Adipose tissue (tissue), 3 donors: ENCODE measurements around the gene TAF3. TPM values are rescaled to one million over a fixed set of nuclear protein-coding genes. Genes with fewer than 3 reads are reported as not detected.
"Not testable (repeated sequence)": the region's sequence is repeated elsewhere in the genome, so short reads cannot be mapped to it uniquely, and the experiment has no call there.

Experiments used
- H3K27ac ChIP-seq: one replicate; pipeline ENCODE4 v1.5.1; 2013; ENCODE audit warnings: low read depth, low read length
- WGBS, 3 donors: extraction: QIAGEN DNeasy Blood & Tissue Kit; methylation state at CpG; one replicate each; pipeline ENCODE4 v1.1.7; 2013; 5-methylcytosine and 5-hydroxymethylcytosine counted together
- polyA plus RNA-seq, 3 donors: library from polyadenylated mRNA; stranded (reverse); fragments of 200-250 nt; gene quantifications; one replicate each; pipeline ENCODE4 v1.2.3, GENCODE V29; 2013
- donor health status: healthy with polysubstance abuse.
- donor health status: Bipolar disorder and iron deficiency.
- donor health status: healthy.

Gene TAF3
- 1 to 10 TPM; 2.2 to 5.8 (median 3.8) TPM for polyA plus RNA-seq

DNA sequence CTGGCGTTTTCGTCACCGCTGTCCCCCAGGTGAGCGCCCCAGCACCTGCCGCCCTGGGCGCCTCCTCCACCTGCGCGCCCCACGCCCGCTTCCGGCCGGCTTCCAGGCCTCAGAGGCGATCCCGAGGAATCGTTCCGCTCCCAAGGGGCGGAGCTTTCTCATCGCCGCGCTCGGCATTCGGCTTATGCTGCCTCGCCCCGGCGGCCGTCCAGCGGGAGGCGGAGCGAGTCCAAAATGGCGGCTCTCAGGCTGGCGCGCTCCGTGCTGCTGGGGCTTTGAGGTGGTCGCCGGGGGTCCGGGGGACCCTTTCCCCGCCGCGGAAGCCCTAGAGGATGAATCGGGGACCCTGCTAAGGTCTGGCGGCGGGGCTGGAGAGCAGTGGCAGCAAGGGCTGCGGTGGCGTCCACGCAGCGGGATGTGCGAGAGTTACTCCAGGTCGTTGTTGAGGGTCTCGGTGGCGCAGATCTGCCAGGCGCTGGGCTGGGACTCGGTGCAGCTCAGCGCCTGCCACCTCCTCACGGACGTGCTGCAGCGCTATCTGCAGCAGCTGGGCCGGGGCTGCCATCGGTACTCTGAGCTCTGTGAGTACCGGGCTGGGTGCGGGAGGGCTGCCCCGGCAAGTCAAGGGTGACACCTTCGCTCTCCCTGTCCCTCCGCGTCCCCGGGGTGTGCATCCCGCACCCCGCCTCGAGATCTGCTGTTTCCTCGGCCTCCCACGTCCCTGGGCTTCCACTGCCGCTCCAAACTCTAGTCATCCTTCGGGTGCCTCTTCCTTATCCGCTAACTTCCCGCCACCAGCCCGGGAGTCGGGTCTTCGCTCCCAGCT lies at the start of gene TAF3:
Gene TAF3, plus strand, starts transcription at position 211 of the 826 bp plus-strand sequence. Its CDS starts 205 bp downstream, at position 416.
- WGBS, 3 donors = 0 to 1% (median 1%) methylated on average over 72 to 77 of the region's 77 CpGs
- H3K27ac ChIP-seq = no peak within 1 kb of the TSS

DNA sequence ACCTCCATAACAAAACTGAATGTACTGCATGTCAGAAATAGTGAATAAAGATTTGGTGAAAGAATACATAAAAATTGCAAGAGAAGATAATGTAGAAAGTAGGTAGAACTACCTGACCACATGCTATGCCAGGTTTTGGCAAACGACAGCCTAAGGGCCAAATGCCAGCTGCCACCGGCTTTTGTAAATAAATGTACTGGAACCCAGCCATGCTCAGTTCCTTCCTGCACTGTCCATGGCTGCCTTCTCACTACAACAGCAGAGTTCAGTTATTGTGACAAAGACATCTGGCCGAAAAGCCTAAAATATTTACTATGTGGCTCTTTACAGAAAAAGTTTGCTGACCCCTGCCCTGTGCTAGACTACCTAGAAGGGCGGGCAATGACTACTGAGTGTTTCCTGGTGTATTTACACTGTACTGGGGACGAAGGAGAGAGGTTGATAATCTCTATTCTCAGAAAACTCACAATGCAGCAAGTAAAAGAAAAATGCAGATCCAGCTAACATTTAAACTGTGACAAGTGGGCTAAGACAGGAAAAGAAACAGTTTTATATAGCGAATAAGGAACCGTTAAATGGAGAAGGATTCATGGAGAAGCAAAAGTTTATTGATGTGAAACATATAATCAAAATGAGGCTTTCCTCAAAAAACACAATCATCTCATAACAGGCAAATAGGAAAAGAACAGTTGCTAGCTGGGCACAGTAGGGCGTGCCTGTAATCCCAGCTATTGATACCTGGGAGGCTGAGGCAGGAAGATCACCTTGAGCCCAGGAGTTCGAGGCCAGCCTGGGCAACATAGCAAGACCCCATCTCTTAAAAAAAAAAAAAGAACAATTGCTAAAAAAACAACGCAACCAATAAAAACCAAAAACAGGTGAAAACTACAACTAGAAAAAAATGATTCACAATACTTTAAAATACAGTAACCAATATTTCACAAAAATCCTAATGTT lies 44.2 kb upstream of the TAF3 start:
- no peak overlapping the region for H3K27ac ChIP-seq
- 45 to 66% (median 57%) methylated on average over 10 of the region's 10 CpGs for WGBS, 3 donors

DNA sequence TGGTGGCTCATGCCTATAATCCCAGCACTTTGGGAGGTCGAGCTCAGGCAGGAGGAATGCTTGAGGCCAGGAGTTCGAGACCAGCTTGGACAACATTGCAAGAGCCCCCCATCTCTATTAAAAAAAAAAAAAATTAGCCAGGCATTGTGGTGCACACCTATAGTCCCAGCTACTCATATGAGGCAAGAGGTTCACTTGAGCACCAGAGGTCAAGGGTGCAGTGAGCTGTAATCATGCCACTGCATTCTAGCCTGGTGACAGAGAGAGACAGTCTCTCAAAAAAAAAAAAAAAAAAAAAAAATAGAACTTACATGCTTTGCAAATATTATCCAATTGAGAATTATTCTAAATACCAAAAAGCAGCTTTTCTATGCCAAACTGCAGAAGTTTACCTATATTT lies 41.5 kb upstream of the TAF3 start:
- no peak overlapping the region for H3K27ac ChIP-seq
- 97 to 100% (median 99%) methylated on average over 2 of the region's 2 CpGs for WGBS, 3 donors

DNA sequence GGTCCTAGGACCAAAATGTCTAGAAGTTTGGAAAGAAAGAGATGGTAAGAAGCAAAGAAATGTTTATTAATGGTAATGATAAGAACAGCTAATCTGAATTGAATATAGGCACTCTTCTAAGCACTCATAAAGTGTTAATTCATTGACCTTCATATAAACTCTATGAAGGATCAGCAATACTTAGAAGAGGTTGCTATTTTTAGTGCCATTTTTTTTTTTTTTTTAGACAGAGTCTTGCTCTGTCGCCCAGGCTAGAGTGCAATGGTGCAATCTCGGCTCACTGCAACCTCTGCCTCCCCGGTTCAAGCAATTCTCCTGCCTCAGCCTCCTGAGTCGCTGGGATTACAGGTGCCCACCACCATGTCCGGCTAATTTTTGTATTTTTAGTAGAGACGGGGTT lies 36.1 kb upstream of the TAF3 start:
- H3K27ac ChIP-seq = not testable (repeated sequence)
- WGBS, 3 donors = 80 to 88% (median 83%) methylated on average over 6 of the region's 6 CpGs

DNA sequence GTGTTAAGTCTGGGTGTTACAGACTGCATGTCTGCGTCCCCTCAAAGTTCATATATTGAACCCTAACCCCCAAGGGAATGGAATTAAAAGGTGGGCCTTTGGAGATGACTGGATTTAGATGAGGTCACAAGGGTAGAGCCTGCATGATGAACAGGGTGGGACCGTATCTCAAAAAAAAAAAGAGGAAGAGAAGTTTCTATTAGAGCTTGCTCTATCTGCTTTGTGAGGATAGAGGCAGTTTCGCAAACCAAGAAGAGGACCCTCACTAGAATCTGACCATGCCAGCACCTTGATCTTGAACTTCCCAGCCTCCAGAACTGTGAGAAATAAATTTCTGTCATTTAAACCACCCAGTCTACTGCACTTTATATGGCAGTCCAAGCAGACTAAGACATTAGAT lies 31.9 kb upstream of the TAF3 start:
- no peak overlapping the region for H3K27ac ChIP-seq
- WGBS, 3 donors = 63 to 85% (median 68%) methylated on average over 3 of the region's 3 CpGs

DNA sequence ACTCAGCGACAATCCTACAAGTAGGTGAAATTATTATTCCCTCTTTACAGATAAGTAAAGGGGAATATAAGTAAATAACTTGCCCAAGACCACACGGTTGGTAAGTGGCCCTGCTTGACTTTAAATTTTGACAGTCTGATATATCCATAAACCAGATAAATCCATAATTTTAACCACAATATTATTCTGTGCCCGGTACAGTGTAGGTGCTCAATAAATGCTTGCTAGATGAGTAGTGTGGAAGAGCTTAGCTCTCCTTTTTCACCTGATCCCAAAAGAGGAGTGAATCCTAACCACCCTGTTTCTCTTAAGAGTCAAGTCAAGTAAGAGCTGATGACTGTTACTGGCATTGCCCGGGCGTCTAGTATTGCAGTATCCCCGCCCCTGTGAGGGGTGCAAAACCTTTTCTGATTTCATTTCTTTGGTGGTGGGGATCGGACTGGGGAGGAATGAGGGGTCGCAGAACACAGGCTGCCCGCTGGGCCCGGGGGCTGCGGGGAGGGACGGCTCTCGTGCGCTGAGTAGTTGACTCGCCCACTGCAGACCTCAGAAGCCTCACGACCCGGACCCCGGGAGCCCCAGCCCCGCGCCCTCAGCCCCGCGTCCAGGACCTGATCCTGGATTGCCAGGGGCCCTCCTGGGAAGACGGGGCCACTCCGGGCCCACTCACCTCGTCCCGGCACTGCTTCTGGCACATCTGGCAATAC lies 31.0 kb upstream of the TAF3 start:
- WGBS, 3 donors = 1 to 3% (median 2%) methylated on average over 16 to 26 of the region's 26 CpGs
- no peak overlapping the region for H3K27ac ChIP-seq

- WGBS, 3 donors = 0% methylated on average over 47 to 59 of the region's 59 CpGs
- H3K27ac ChIP-seq = no peak within 1 kb of the TSS
Observed at GRCh38 chr10:7787857-7788638, 30.3 kb upstream of the TAF3 start, which contains the start of the genes ATP5F1C and KIN. Gene ATP5F1C (plus strand): TSS chr10:7788177. CDS start chr10:7788208, 31 bp downstream. Gene KIN (minus strand): TSS chr10:7787993. CDS start chr10:7787933, 60 bp downstream.

GRCh38 chr10:7788639-7789286 lies 29.5 kb upstream of the TAF3 start:
- no peak overlapping the region for H3K27ac ChIP-seq
- WGBS, 3 donors = 1 to 4% (median 3%) methylated on average over 25 of the region's 25 CpGs

- WGBS, 3 donors = 17 to 40% (median 39%) methylated on average over 3 of the region's 3 CpGs
Observed at GRCh38 chr10:7789390-7789789, 28.9 kb upstream of the TAF3 start.

DNA sequence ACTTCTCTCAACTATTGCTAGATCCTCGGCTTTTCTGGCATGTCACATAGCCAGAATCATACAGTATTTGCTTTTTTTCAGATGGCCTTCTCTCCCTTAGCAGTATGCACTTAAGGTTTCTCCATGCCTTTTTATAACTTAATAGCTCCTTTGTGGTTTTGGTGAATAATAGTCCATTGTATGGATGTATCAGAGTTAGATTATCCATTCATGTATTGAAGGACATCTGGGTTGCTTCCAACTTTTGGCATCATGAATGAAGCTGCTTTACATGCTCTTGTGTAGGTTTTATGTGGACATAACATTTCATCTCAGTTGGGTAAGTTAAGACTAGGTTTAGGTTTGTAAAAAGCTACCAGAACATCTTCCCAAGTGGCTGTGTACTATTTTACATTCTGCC lies 25.8 kb upstream of the TAF3 start:
- WGBS, 3 donors = 34 to 85% (median 81%) methylated on average over 1 of the region's 1 CpG
- H3K27ac ChIP-seq = no peak overlapping the region

More at GRCh38 chr10:7789390-7789789, 28.9 kb upstream of the TAF3 start:
- no peak overlapping the region for H3K27ac ChIP-seq

DNA sequence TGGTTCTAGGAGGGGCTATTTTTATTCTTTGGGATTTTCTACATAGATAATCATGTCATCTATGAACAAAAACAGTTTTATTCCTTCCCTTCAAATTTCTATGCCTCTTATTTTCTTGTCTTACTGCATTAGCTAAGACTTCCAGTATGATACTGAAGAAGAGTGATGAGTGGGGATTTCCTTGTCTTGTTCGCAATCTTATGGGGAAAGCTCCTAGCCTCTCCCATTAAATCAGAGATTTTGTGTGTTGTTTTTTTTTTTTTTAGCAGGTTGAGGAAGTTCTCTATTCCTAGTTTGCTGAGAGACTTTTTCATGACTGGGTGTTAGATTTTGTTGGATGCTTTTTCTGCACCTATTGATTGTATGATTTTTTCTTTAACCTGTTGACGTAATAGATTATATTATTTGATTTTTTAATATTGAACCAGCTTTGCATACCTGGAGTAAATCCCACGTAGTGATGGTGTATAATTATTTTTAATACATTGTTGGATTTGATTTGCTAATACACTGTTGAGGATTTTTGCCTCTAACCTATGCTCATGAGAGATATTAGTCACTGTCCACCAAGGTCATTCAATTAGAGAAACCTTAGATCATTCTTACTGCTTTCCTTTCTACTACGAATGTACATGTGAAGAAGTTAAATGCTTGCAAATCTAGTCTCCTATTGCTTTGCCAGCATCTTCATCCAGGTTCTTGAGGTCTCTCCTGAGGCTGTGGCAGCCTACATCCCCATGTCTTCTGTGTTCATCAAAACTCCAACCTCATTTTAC lies 23.9 kb upstream of the TAF3 start:
- H3K27ac ChIP-seq = no peak overlapping the region
- 50 to 86% (median 84%) methylated on average over 4 of the region's 4 CpGs for WGBS, 3 donors

DNA sequence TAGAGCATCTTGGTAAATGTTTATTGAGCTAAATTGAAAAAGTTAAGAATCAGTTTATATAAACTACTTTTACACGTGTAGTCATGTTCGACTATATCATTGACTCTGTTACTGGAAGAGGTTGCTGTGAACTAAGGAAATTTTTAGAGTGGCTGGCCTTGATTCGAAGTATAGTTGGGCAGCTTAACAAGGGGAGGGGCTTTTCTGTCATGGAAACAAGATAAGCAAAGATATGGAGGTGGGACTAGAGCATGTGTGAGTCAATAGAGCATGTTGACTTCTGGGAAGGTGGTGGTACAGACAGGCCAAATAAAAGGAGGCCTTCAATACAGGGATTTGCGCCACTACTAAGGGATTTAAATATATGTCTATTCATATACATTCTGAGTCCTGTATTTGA lies 22.7 kb upstream of the TAF3 start:
- 22 to 76% (median 75%) methylated on average over 4 of the region's 4 CpGs for WGBS, 3 donors

GRCh38 chr10:7797582-7797981 lies 20.7 kb upstream of the TAF3 start:
- 58 to 72% (median 70%) methylated on average over 6 of the region's 6 CpGs for WGBS, 3 donors
- no peak overlapping the region for H3K27ac ChIP-seq

More for the DNA sequence above, 22.7 kb upstream of the TAF3 start:
- no peak overlapping the region for H3K27ac ChIP-seq

- 90 to 95% (median 91%) methylated on average over 4 of the region's 4 CpGs for WGBS, 3 donors
- no peak overlapping the region for H3K27ac ChIP-seq
Observed at GRCh38 chr10:7802606-7803005, 15.7 kb upstream of the TAF3 start.

- no peak overlapping the region for H3K27ac ChIP-seq
- 55 to 97% (median 95%) methylated on average over 6 of the region's 6 CpGs for WGBS, 3 donors
Observed at GRCh38 chr10:7804216-7804615, 14.1 kb upstream of the TAF3 start.

DNA sequence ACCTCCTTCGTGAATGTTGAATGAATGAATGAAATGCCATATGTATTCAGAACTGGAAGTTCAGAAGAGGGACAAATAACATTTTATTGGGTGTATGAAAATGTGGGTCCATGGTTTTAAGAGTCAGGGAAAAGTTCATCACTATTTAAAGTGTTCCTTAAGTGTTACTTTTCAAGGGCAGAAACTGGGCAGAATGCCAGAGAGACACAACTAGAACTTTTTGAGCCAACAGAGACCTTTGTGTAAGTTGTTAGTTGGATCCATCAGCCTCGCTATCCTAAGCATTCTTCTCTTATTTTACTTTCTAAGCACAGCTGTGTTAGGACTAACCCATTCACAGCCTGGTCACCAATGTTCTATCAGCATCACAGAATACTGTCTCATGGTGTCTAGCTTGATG lies 13.6 kb upstream of the TAF3 start:
- WGBS, 3 donors = 43 to 76% (median 72%) methylated on average over 2 of the region's 2 CpGs
- H3K27ac ChIP-seq = no peak overlapping the region
